Stimulated activated CD8-positive, alpha-beta memory T cell treated with anti-CD3 and anti-CD28 coated beads, Interleukin-15, amount 100 ng/mL, for 4 hours (primary cell): ENCODE data around the gene KRT40.

ENCODE experiments used
- DNase-seq, 2 donors: peaks; one replicate each; pipeline ENCODE4 v3.0.0-alpha.2; 2020; ENCODE audit warnings: low read depth in 2 of 2

The KRT40 gene

DNA sequence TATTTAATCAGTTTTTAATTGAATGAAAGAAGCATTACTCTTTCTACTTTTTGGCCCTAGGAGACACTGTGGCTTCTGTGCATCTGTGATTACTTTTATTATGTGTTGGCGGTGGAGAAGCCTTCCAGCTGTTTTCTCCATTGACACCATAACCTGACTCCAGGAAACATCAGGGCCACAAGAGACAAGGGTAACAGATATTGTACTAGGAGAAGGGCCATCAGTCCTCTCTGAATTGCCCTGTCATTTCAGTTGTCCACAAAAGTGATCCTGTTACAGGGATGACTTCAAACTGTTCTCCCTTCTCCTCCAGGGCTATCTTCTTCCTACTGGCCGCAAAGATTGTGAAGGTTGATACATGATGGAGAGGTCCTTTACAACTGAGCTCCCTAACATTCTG, 32.0 kb downstream of the KRT40 start:
- DNase-seq: no peak

DNA sequence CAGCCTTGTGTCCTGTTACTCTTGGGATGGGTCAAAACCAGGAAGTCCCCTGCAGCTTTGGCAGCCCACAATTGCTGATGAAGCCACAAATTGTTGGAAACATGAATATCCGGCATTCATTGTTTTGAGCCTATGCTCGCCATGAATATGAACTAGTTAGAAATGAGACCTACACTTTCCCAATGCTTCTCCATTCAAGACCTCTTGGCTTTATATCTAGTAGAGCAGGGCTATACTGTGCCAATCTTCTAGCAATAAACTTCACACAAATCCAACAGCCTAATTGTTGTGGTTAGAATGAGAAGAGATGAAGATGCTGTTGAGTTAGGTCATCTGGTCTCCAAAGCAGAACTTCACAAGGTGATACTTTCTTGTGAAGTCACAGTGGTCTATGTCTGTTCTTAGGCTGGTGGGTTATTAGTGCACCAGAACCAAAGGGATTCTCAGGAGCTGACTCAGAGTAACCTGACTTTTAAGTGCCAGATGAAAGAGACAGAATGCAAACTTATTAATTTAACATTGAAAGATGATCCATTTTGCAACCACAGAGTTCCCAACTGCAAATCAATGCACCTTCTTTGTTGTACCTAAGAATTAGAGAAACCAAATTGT, 33.0 kb downstream of the KRT40 start:
- no peak for DNase-seq

DNA sequence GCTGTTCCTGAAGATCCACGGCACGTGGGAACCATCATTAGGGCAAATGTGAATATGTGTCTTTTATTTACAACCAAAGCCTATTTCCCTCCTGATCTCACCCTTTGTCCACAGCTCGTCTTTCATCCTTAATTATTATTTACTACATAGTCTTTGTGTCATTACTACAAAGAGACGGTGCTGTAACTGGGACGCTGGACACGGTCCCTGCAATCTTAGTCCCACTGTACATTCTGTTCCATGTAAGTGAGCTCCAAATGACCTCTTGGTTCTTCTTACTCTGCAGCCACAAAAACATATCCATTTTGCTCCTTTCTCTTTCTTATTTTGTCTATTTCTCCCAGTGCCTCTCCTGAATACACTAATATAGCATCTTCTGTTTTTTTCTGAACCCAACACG, 34.0 kb downstream of the KRT40 start:
- DNase-seq: no peak

DNA sequence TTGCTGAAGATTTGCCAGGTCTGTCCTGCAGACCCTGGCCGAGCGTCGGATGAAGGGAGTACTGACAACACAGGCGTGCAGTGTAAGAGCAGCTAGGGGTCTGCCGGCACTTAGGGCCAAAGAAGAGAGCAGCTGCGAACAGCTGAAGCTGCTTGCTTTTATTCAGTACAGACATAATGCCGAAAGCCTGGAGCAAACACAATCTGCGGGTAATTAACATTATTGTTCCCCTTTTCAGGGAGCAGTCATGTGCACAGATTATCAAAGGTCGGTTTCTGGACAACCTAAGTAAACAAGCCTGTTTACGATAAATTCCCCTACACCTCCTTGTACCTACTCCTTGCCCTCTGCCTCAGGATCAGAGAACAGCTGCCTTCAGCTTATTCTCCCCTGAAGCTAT, 34.7 kb downstream of the KRT40 start:
- DNase-seq: no peak

DNA sequence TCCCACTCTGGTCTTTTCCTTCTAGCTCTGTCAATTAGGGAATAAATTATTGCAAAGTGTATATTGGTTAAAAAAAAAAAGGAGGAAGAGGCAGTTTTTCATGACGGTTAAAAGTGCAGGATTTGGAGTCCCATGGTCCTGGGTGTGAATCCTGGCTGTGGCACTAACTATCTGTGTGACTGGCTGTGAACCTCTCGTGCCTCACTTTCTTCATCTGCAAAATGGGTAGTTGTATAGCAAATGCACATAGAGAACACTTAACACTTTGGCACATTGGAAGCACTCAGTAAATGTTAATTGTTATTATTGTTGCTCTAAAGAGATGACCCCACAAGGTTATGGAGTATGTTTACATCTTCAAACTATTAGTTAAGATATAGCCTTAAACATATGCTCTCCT, 36.2 kb downstream of the KRT40 start:
- DNase-seq: no peak

DNA sequence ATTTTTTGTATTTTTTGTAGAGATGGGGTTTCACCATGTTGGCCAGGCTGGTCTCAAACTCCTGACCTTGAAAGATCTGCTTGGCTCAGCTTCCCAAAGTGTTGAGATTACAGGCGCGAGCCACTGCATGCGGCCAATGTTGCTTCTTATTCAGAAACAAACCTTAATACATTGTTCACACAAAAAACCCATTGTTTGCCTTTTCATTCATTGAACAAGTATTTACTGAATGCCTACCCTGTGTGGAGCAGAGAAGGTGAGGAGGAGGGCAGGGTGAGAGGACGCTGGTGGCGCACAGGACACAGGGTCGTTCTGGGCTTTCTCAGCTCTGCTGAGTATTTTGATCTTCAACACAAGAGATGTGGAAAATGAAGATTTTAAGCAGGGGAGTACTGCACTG, 38.7 kb downstream of the KRT40 start:
- no peak for DNase-seq

DNA sequence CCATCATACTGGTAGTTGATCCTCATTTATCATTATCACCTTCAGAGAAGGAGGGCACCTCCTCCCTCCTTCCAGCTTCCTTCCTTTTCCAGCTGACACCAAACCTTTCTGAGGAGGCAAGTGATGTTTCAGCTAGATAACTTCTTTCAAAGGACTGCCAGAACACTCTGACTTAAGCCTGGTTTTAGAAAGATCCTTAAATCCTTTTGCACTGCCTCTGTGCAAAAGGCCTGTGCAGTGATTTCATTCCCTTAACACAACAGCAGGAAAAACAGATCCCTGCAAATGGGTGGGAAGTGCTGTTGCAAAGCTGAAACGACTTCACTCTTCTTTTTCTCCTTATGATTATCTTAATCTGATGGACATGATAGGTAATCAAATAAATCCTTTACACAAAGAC, 39.6 kb downstream of the KRT40 start:
- DNase-seq: no peak

DNA sequence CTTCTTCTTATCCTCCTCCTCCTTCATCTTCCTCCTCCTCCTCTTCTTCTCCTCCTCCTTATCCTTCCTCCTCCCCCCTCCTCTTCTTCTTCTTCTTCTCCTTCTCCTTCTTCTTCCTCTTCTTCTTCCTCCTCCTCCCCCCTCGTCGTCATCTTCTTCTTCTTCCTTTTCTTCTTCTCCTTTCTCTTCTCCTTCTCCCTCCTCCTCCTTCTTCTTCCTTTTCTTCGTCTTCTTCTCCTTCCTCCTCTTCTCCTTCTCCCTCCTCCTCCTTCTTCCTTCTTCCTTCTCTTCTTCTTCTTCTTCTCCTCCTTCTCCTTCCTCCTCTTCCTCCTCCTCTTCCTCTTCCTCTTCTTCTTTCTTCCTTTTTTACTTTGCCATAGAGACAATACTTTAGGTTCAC, 41.6 kb downstream of the KRT40 start:
- no peak for DNase-seq

DNA sequence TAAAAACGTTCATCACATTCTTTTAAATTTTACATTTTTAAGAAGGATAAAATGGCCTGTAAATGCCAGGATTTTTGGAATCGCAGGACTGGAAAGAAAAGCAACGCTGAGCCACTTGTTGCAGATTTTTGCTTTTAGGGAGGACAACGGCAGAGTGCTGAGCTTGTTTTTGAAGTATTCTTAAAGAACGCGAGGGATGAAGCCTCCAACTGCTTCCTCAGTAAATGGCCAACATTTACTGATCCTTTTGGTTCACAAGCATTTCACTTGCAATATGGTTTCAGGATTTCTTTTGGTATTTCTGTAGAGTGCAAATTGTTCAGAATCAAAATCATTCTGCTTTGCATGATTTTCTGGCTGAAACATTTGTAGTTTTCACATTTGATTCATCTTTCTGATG, 43.9 kb downstream of the KRT40 start:
- no peak for DNase-seq

DNA sequence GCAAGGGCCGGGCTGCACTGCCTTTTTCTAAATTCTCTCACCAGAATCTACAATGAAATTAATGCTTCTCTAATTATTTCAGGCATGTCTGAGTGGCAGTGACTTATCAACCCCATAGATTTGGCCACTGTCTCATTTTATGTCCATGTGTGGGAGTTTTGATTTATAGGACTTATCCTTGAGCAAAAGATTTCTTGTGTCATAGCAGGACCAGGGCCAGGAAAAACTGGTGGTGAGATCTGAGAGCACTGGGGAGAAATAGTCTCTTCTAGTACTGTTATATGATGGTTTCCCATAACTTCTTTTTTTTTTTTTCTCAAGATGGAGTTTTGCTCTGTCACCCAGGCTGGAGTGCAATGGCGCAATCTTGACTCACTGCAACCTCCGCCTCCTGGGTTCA, 45.1 kb downstream of the KRT40 start:
- DNase-seq: no peak

DNA sequence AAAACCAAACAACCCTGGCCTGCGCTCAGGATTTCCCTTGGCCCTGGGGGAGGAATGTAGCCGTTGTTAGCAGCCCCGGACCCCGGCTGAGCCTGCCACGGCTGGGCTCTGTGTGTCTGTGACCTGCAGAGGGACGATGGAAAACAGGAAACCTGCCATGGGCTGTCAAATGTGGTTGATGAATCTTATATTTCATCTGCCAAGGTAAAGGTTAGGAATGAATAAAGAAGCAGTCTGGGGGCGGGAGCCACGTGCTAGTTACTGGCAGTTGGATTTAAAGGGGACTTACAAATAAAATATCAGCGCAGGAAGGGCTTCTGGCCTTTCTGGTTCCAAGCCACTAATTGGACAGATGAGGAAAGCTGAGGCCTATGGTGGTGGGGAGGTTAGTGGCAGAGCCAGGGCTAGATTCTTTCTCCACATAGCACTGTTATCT, 46.7 kb downstream of the KRT40 start, which contains the start of gene KRT23:
Gene KRT23, minus strand, starts transcription at position 263 of the 436 bp plus-strand sequence. CDS start 1,043 bp downstream, outside the sequence.
- no peak for DNase-seq

DNA sequence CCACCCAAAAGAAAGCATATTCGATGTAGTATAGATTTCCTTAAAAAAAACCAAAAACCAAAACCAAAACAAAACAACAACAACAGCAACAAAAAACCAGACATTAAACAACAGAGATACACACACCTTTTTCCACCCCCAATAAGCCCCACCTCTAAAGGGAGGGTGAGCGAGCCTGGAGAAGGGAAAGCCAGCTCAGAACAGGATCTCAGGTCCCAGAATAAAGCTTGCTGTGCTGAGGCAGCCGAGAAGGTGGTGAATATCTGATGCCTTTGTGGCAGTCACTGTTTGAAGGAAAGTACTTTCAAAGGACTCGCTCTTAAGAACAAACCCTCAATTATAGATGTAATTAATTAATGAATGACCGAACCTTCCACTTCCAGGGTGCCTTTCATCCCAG, 47.1 kb downstream of the KRT40 start:
- DNase-seq: no peak

DNA sequence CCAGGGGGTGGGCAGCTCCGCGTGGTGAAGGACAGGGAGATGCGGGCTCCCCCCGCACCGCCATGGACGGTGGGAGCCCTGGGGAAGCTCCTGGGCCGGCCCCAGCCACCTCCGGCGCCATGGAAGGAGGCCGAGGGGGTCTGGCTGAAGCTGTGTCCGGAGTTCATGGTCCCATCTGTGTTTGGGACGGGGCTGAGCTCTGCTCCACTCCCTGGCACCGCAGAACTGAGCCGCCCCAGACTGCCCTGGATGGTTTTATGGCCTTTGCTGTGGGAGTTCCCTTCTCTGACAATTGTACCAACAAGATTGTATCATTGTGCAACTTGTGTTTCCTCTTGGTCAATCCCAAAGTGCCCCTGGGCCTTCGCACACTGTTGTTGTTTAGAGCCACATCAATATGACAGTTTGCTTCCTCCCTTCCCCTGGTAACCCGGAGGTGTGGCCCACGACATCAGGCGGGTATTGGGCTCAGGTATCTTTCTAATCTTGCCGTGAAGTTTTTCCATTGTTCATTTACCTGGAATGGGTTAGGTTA, 47.6 kb downstream of the KRT40 start:
- DNase-seq: no peak

DNA sequence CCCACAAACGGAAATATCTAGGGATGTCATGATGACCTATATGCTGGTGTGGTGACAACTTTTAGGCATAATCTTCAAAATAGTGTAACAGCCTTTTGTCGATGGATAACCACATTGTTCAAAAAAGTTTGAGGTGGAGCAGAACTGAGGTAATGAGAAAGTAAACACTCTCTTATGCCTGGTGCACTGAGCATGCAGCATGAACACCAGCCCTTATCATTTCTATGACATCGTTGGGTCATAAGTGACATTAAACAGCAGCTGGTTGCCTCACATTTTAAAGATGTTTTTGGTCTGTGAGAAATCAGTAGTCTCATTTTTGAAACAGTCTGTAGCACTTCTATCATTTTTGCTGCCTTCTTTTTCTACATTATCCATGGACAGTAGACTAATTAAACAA, 48.5 kb downstream of the KRT40 start:
- no peak for DNase-seq

DNA sequence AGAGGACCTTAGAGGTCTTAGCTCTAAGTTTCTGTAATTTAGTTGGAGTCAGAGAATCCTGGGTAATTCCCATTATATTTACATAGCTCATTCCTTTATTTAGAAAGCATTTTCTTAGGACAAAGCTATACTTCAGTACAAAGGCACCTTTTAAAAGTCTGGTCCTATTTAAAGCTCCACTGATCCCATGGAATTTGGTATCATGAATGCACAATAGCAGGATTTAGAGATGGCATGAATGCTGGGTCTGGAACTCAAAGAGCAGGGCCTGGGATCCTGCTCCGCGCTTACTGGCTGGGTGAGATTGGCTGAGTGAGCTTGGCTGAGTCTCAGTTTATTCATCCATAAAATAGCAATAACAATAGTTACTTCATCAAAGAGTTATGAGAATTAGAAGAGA, 51.5 kb downstream of the KRT40 start:
- no peak for DNase-seq

DNA sequence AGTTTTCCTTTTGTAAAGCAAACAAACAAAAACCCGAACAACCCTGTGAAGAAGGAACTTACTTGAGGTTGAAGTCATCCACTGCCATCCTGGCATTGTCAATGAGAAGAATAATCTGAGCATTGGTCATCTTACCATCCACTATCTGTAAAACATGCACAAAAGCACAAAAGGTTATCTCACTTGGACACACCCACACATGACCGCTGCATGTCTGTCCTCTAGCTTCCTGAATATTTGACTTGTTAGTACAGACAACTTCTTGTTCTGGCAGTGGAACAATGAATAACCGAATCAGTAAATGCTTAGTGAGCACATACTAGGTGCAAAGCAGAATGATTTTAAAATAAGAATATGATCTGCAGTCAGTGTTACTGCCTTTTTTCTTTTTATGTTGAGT, 52.8 kb downstream of the KRT40 start:
- DNase-seq: no peak
